Neural cell (in vitro differentiated cells): Measurements from ENCODE around the gene UBE2K. TPM values are rescaled to one million over a fixed set of nuclear protein-coding genes. Genes with fewer than 3 reads are reported as not detected.

Source experiments
- H2AFZ ChIP-seq: fragments of 200-600, 300-800 bp; sonication (generic), shearing (Covaris generic); 2 replicates; pipeline ENCODE4 v1.6.0; 2014; ENCODE audit warnings: low read depth, mild to moderate bottlenecking, antibody characterized with exemption, low read length, moderate library complexity
- H3F3A ChIP-seq: fragments of 200-600 bp; shearing (Covaris generic); 2 replicates; pipeline ENCODE4 v1.6.1; 2016; ENCODE audit warnings: mild to moderate bottlenecking, moderate library complexity, mixed read lengths, antibody characterized with exemption, low read length; ENCODE audit not compliant: insufficient read depth, poor library complexity, severe bottlenecking
- H3K27ac ChIP-seq: fragments of 200-600, 300-800 bp; sonication (generic), shearing (Covaris generic); 2 replicates; pipeline ENCODE4 v1.5.1; 2014; ENCODE audit warnings: mild to moderate bottlenecking, low read length, moderate library complexity
- H3K27me3 ChIP-seq: fragments of 300-800, 200-600 bp; sonication (generic), shearing (Covaris generic); 2 replicates; pipeline ENCODE4 v1.6.0; 2014; ENCODE audit warnings: mild to moderate bottlenecking, low read depth, low read length, moderate library complexity; ENCODE audit not compliant: insufficient read depth
- H3K36me3 ChIP-seq: fragments of 300-800, 200-600 bp; sonication (generic), shearing (Covaris generic); 2 replicates; pipeline ENCODE4 v1.5.1; 2014; ENCODE audit warnings: mild to moderate bottlenecking, antibody characterized with exemption, low read length, moderate library complexity; ENCODE audit not compliant: insufficient read depth
- H3K4me2 ChIP-seq: fragments of 300-800, 200-600 bp; sonication (generic), shearing (Covaris generic); 2 replicates; pipeline ENCODE4 v1.6.0; 2014; ENCODE audit warnings: mild to moderate bottlenecking, low read length
- H3K4me3 ChIP-seq: fragments of 300-800, 200-600 bp; sonication (generic), shearing (Covaris generic); 2 replicates; pipeline ENCODE4 v1.5.1; 2014; ENCODE audit warnings: mild to moderate bottlenecking, low read length, moderate library complexity
- H3K79me2 ChIP-seq: fragments of 200-600 bp; shearing (Covaris generic); replicated peaks from 2 replicates; pipeline ENCODE4 v1.6.0; 2014; ENCODE audit warnings: mild to moderate bottlenecking, low read length, moderate library complexity; ENCODE audit not compliant: insufficient read depth
- H3K9ac ChIP-seq: fragments of 300-800, 200-600 bp; sonication (generic), shearing (Covaris generic); 2 replicates; pipeline ENCODE4 v1.6.1; 2016; ENCODE audit warnings: mild to moderate bottlenecking, low read length, mixed read lengths
- H3K9me2 ChIP-seq: fragments of 200-600 bp; shearing (Covaris generic); 2 replicates; pipeline ENCODE4 v1.6.1; 2016; ENCODE audit warnings: mild to moderate bottlenecking, low read length, mixed read lengths; ENCODE audit not compliant: insufficient read depth
- H3K9me3 ChIP-seq: fragments of 200-600, 300-800 bp; sonication (generic), shearing (Covaris generic); 2 replicates; pipeline ENCODE4 v1.6.1; 2016; ENCODE audit warnings: mild to moderate bottlenecking, mixed run types, low read length, moderate library complexity, mixed read lengths
- H4K20me1 ChIP-seq: fragments of 200-600 bp; shearing (Covaris generic); 2 replicates; pipeline ENCODE4 v1.6.1; 2016; ENCODE audit warnings: mild to moderate bottlenecking, mixed run types; ENCODE audit not compliant: insufficient read depth
- CTCF ChIP-seq: fragments of 450-650 bp; IDR thresholded peaks from 2 replicates; pipeline ENCODE4 v1.5.1; 2014; ENCODE audit warnings: antibody characterized with exemption, mild to moderate bottlenecking, moderate library complexity; ENCODE audit not compliant: poor library complexity, severe bottlenecking
- EP300 ChIP-seq: fragments of 450-650 bp; conservative IDR thresholded peaks from 2 replicates; pipeline ENCODE4 v1.6.1; 2014; ENCODE audit warnings: antibody characterized with exemption, mild to moderate bottlenecking, moderate library complexity; ENCODE audit not compliant: poor library complexity, severe bottlenecking
- EZH2 ChIP-seq: fragments of 200-600, 300-800 bp; shearing (Covaris generic), sonication (generic); IDR thresholded peaks from 2 replicates; pipeline ENCODE4 v1.6.1; 2014; ENCODE audit warnings: antibody characterized with exemption, low read length, borderline replicate concordance, mild to moderate bottlenecking; ENCODE audit not compliant: insufficient read depth, poor library complexity, severe bottlenecking
- MXI1 ChIP-seq: fragments of 450-650 bp; conservative IDR thresholded peaks from 2 replicates; pipeline ENCODE4 v1.6.1; 2014; ENCODE audit warnings: antibody characterized with exemption, mild to moderate bottlenecking; ENCODE audit not compliant: poor library complexity, severe bottlenecking
- POLR2AphosphoS5 ChIP-seq: IDR thresholded peaks from 2 replicates; pipeline ENCODE4 v1.6.1; 2012
- RAD21 ChIP-seq: fragments of 450-650 bp; conservative IDR thresholded peaks from 2 replicates; pipeline ENCODE4 v1.6.1; 2014; ENCODE audit warnings: antibody characterized with exemption, mild to moderate bottlenecking, moderate library complexity
- SMC3 ChIP-seq: fragments of 450-650 bp; conservative IDR thresholded peaks from 2 replicates; pipeline ENCODE4 v1.6.1; 2014; ENCODE audit warnings: antibody characterized with exemption, mild to moderate bottlenecking, moderate library complexity; ENCODE audit not compliant: poor library complexity
- TAF1 ChIP-seq: IDR thresholded peaks from 2 replicates; pipeline ENCODE4 v1.6.1; 2012; ENCODE audit warnings: low read depth
- polyA plus RNA-seq: library from polyadenylated mRNA; depleted of rRNA; stranded (reverse); fragments of >200 nt; gene quantifications from 2 replicates; pipeline ENCODE4 v1.2.3, GENCODE V29; 2014
- TF ChIP-seq, protein P1 (sequence below): IDR thresholded peaks from 2 replicates; pipeline ENCODE4 v1.6.1; 2012; ENCODE audit warnings: borderline replicate concordance

UBE2K gene
- polyA plus RNA-seq, 1 donor from 2014 or later, result 45.8 TPM

DNA sequence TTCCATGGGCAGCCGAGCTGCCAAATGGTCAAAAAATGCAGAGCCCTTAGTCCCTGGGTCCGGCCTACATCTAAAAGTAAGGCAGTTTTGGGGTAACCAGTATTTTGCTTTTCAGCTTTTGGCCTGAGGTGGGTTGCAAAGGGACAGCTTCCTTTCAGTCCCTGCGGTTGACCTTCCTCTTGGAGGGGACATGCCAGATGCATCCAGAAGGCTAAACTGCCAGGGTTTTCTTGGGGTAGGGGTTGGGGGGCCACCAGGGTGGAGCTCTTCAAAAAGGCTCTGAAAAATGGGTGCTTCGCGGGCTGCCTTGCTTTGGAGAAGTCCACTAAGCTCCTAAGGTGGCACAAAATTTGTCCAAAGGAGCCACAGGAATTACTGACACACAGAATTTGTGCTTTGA is 120.7 kb downstream of the UBE2K start:
- no peak overlapping the region for H3K27ac ChIP-seq
- no peaks in the 10 kb centered on the region for H4K20me1 ChIP-seq
- no peaks in the 10 kb centered on the region for H3K79me2 ChIP-seq
- no peaks in the 10 kb centered on the region for H3K9me2 ChIP-seq
- H3K4me2 ChIP-seq, result no peak overlapping the region
- no peak overlapping the region for H3K9ac ChIP-seq
- no peak for TF ChIP-seq RAD21
- TF ChIP-seq EZH2, result no peak
- TF ChIP-seq POLR2AphosphoS5, result no peak
- no peak for TF ChIP-seq CTCF
- TF ChIP-seq SMC3, result no peak
- TF ChIP-seq EP300, result no peak
- no peak for TF ChIP-seq MXI1
- TF ChIP-seq, protein P1, sequence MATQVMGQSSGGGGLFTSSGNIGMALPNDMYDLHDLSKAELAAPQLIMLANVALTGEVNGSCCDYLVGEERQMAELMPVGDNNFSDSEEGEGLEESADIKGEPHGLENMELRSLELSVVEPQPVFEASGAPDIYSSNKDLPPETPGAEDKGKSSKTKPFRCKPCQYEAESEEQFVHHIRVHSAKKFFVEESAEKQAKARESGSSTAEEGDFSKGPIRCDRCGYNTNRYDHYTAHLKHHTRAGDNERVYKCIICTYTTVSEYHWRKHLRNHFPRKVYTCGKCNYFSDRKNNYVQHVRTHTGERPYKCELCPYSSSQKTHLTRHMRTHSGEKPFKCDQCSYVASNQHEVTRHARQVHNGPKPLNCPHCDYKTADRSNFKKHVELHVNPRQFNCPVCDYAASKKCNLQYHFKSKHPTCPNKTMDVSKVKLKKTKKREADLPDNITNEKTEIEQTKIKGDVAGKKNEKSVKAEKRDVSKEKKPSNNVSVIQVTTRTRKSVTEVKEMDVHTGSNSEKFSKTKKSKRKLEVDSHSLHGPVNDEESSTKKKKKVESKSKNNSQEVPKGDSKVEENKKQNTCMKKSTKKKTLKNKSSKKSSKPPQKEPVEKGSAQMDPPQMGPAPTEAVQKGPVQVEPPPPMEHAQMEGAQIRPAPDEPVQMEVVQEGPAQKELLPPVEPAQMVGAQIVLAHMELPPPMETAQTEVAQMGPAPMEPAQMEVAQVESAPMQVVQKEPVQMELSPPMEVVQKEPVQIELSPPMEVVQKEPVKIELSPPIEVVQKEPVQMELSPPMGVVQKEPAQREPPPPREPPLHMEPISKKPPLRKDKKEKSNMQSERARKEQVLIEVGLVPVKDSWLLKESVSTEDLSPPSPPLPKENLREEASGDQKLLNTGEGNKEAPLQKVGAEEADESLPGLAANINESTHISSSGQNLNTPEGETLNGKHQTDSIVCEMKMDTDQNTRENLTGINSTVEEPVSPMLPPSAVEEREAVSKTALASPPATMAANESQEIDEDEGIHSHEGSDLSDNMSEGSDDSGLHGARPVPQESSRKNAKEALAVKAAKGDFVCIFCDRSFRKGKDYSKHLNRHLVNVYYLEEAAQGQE, result no peak
- no peak for TF ChIP-seq TAF1
- no peaks in the 10 kb centered on the region for H3K36me3 ChIP-seq
- no peaks in the 10 kb centered on the region for H3F3A ChIP-seq
- H3K27me3 ChIP-seq, result no peaks in the 10 kb centered on the region
- H3K9me3 ChIP-seq, result no peaks in the 10 kb centered on the region
- H3K4me3 ChIP-seq, result no peak overlapping the region
- H2AFZ ChIP-seq, result no peak overlapping the region

- H3F3A ChIP-seq, result no peaks in the 10 kb centered on the region
- no peaks in the 10 kb centered on the region for H4K20me1 ChIP-seq
- H3K36me3 ChIP-seq, result no peaks in the 10 kb centered on the region
- no peak overlapping the region for H3K4me3 ChIP-seq
- no peak overlapping the region for H3K4me2 ChIP-seq
- TF ChIP-seq, protein P1, result no peak
- TF ChIP-seq MXI1 (no peak), TAF1 (no peak), EP300 (no peak), CTCF (no peak), SMC3 (no peak), RAD21 (no peak), EZH2 (no peak), POLR2AphosphoS5 (no peak)
- no peaks in the 10 kb centered on the region for H3K9me3 ChIP-seq
- no peak overlapping the region for H3K9ac ChIP-seq
- no peaks in the 10 kb centered on the region for H3K79me2 ChIP-seq
- H2AFZ ChIP-seq, result no peak overlapping the region
- no peaks in the 10 kb centered on the region for H3K9me2 ChIP-seq
- H3K27me3 ChIP-seq, result no peaks in the 10 kb centered on the region
- H3K27ac ChIP-seq, result no peak overlapping the region
Measured at GRCh38 chr4:39820186-39820585, 122.2 kb downstream of the UBE2K start.
